HG03442 (cell line): ENCODE results near the gene EPHA2.

ENCODE experiments used
- ATAC-seq: cut with Tn5 transposase; IDR thresholded peaks from one replicate; pipeline ENCODE4 v1.9.1; 2021; ENCODE audit warnings: mild to moderate bottlenecking, moderate library complexity; ENCODE audit not compliant: unreplicated experiment

EPHA2 gene

GRCh38 chr1:16076865-16077238 lies 79.0 kb downstream of the EPHA2 start:
- ATAC-seq: no peak

- ATAC-seq: no peak
Measured at GRCh38 chr1:16076031-16076864, 79.6 kb downstream of the EPHA2 start.

GRCh38 chr1:16075337-16076030 lies 80.4 kb downstream of the EPHA2 start:
- ATAC-seq: no peak
